NB4 (cell line): ENCODE results near the gene PCDHGA8.
"Not testable (repeated sequence)": the region's sequence is repeated elsewhere in the genome, so short reads cannot be mapped to it uniquely, and the experiment has no call there.

ENCODE experiments used
- DNase-seq: peaks from one replicate; pipeline ENCODE4 v3.0.0; 2010; ENCODE audit warnings: low read depth
- H3K4me3 ChIP-seq: one replicate; pipeline ENCODE4 v1.5.1; 2011; ENCODE audit warnings: mild to moderate bottlenecking, low read depth, low read length, moderate library complexity
- MAX ChIP-seq: IDR thresholded peaks from 2 replicates; pipeline ENCODE4 v1.6.1; 2011; ENCODE audit warnings: low read depth, low read length
- MYC ChIP-seq: IDR thresholded peaks from 2 replicates; pipeline ENCODE4 v1.6.1; 2011; ENCODE audit warnings: low read depth, low read length
- POLR2A ChIP-seq: IDR thresholded peaks from 2 replicates; pipeline ENCODE4 v1.6.1; 2011; ENCODE audit warnings: mild to moderate bottlenecking; ENCODE audit not compliant: insufficient read length; ENCODE audit errors: extremely low read depth
- TF ChIP-seq, protein P1 (sequence below): IDR thresholded peaks from one replicate; pipeline ENCODE4 v1.5.1; 2012; ENCODE audit warnings: low read depth, low read length

The PCDHGA8 gene

GRCh38 chr5:141389153-141390042 is 3.0 kb upstream of the PCDHGA8 start:
- H3K4me3 ChIP-seq, result no peak overlapping the region
- TF ChIP-seq, protein P1, sequence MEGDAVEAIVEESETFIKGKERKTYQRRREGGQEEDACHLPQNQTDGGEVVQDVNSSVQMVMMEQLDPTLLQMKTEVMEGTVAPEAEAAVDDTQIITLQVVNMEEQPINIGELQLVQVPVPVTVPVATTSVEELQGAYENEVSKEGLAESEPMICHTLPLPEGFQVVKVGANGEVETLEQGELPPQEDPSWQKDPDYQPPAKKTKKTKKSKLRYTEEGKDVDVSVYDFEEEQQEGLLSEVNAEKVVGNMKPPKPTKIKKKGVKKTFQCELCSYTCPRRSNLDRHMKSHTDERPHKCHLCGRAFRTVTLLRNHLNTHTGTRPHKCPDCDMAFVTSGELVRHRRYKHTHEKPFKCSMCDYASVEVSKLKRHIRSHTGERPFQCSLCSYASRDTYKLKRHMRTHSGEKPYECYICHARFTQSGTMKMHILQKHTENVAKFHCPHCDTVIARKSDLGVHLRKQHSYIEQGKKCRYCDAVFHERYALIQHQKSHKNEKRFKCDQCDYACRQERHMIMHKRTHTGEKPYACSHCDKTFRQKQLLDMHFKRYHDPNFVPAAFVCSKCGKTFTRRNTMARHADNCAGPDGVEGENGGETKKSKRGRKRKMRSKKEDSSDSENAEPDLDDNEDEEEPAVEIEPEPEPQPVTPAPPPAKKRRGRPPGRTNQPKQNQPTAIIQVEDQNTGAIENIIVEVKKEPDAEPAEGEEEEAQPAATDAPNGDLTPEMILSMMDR, result no peak
- no peak for TF ChIP-seq MYC
- no peak for TF ChIP-seq POLR2A
- TF ChIP-seq MAX, result no peak
- no peak for DNase-seq

GRCh38 chr5:141393267-141393666 is 834 bp downstream of the PCDHGA8 start:
- no peak for TF ChIP-seq MYC
- TF ChIP-seq MAX, result no peak
- no peak for TF ChIP-seq POLR2A
- TF ChIP-seq, protein P1, result no peak
- no peak for DNase-seq
- no peak overlapping the region for H3K4me3 ChIP-seq

GRCh38 chr5:141394401-141395187 is 2.2 kb downstream of the PCDHGA8 start:
- H3K4me3 ChIP-seq, DNase-seq: not testable (repeated sequence)

- peak; percentile 63 for DNase-seq
- peak within 1 kb of the TSS; percentile 57 for H3K4me3 ChIP-seq
- TF ChIP-seq, protein P1, result peak; percentile 58
Observed at GRCh38 chr5:141397756-141398551, 5.5 kb downstream of the PCDHGA8 start, which contains the start of gene PCDHGB5. Gene PCDHGB5 (plus strand): TSS chr5:141397947. CDS start chr5:141398128, 181 bp downstream.

DNA sequence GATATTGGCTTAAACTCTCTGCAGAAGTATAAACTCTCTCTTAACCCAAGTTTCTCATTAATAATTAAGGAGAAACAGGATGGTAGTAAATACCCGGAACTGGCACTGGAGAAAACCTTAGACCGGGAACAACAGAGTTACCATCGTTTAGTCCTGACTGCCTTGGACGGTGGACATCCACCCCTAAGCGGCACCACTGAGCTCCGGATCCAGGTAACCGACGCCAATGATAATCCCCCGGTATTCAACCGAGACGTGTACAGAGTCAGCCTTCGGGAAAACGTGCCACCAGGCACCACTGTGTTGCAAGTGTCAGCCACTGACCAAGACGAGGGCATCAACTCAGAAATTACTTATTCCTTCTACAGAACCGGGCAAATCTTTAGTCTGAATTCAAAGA is 6.2 kb downstream of the PCDHGA8 start:
- no peak overlapping the region for H3K4me3 ChIP-seq
- TF ChIP-seq POLR2A (no peak), MAX (no peak), MYC (no peak)
- TF ChIP-seq, protein P1, result no peak
- DNase-seq, result no peak
